GM08714 (cell line): ENCODE data around the gene PIK3R5.
"Not testable (repeated sequence)": the region's sequence is repeated elsewhere in the genome, so short reads cannot be mapped to it uniquely, and the experiment has no call there.

Experiments
- H3K4me3 ChIP-seq: fragments of 200-500 bp; sonication (Bioruptor generic); 2 replicates; pipeline ENCODE4 v1.5.1; 2014; ENCODE audit warnings: mild to moderate bottlenecking, low read length, inconsistent platforms
- ZNF274 ChIP-seq: IDR thresholded peaks from 2 replicates; pipeline ENCODE4 v1.6.1; 2012; ENCODE audit warnings: mild to moderate bottlenecking, low read depth, low read length

PIK3R5 gene

GRCh38 chr17:8896087-8896486 lies 69.4 kb downstream of the PIK3R5 start:
- H3K4me3 ChIP-seq: no peak overlapping the region
- TF ChIP-seq ZNF274: no peak

- H3K4me3 ChIP-seq: no peak overlapping the region; the same call in 1 of the 2 replicates
These were observed 70.6 kb downstream of the PIK3R5 start for GRCh38 chr17:8894673-8895578.

GRCh38 chr17:8894202-8894671 lies 71.3 kb downstream of the PIK3R5 start:
- TF ChIP-seq ZNF274: no peak
- no peak overlapping the region; the same call in 1 of the 2 replicates for H3K4me3 ChIP-seq

More at GRCh38 chr17:8894673-8895578, 70.6 kb downstream of the PIK3R5 start:
- no peak for TF ChIP-seq ZNF274

- H3K4me3 ChIP-seq: no peak overlapping the region
- no peak for TF ChIP-seq ZNF274
These were observed 71.8 kb downstream of the PIK3R5 start for GRCh38 chr17:8893621-8894201.

- no peak for TF ChIP-seq ZNF274
- H3K4me3 ChIP-seq: no peak overlapping the region
These were observed 72.4 kb downstream of the PIK3R5 start for GRCh38 chr17:8893059-8893458.

GRCh38 chr17:8892338-8892690 lies 73.2 kb downstream of the PIK3R5 start:
- peak overlapping the region; percentile 13; the same call in 1 of the 2 replicates for H3K4me3 ChIP-seq
- TF ChIP-seq ZNF274: no peak

GRCh38 chr17:8890671-8891070 lies 74.8 kb downstream of the PIK3R5 start:
- no peak for TF ChIP-seq ZNF274

GRCh38 chr17:8889458-8890210 lies 75.9 kb downstream of the PIK3R5 start:
- H3K4me3 ChIP-seq: no peak overlapping the region
- no peak for TF ChIP-seq ZNF274

More at GRCh38 chr17:8890671-8891070, 74.8 kb downstream of the PIK3R5 start:
- H3K4me3 ChIP-seq: no peak overlapping the region

- H3K4me3 ChIP-seq: no peak overlapping the region
- no peak for TF ChIP-seq ZNF274
These were observed 76.7 kb downstream of the PIK3R5 start for GRCh38 chr17:8888704-8889302.

- no peak for TF ChIP-seq ZNF274
- no peak overlapping the region for H3K4me3 ChIP-seq
These were observed 77.4 kb downstream of the PIK3R5 start for GRCh38 chr17:8887834-8888703.

- no peak overlapping the region for H3K4me3 ChIP-seq
- TF ChIP-seq ZNF274: no peak
These were observed 78.2 kb downstream of the PIK3R5 start for GRCh38 chr17:8887301-8887700.

- no peak overlapping the region for H3K4me3 ChIP-seq
- no peak for TF ChIP-seq ZNF274
These were observed 79.4 kb downstream of the PIK3R5 start for GRCh38 chr17:8885967-8886684.

- H3K4me3 ChIP-seq: not testable (repeated sequence)
These were observed 80.1 kb downstream of the PIK3R5 start for GRCh38 chr17:8885163-8885966.
